OCI-LY3 (cell line): ENCODE measurements around the gene ALG6.
"Not testable (repeated sequence)": the region's sequence is repeated elsewhere in the genome, so short reads cannot be mapped to it uniquely, and the experiment has no call there.

ENCODE experiments used
- H2AFZ ChIP-seq: fragments of 200-600, 300-600 bp; shearing (Covaris generic); 2 replicates; pipeline ENCODE4 v1.6.0; 2014; ENCODE audit warnings: antibody characterized with exemption, low read depth, low read length
- H3K27ac ChIP-seq: fragments of 200-600, 300-600 bp; sonication (generic); 2 replicates; pipeline ENCODE4 v1.5.1; 2014; ENCODE audit warnings: mild to moderate bottlenecking, low read length, moderate library complexity, mixed read lengths
- H3K27me3 ChIP-seq: fragments of 200-600, 300-600 bp; sonication (generic); 2 replicates; pipeline ENCODE4 v1.6.1; 2014; ENCODE audit warnings: low read depth, low read length, mixed read lengths
- H3K36me3 ChIP-seq: fragments of 200-600, 300-600 bp; sonication (generic); replicated peaks from 2 replicates; pipeline ENCODE3; 2014; ENCODE audit warnings: low read depth, low read length, mixed read lengths
- H3K4me1 ChIP-seq: fragments of 300-600, 200-600 bp; sonication (generic); 2 replicates; pipeline ENCODE4 v1.6.1; 2014; ENCODE audit warnings: low read length, mixed read lengths
- H3K4me2 ChIP-seq: fragments of 200-600, 300-600 bp; sonication (generic); 2 replicates; pipeline ENCODE4 v1.6.1; 2014; ENCODE audit warnings: low read length, mixed read lengths
- H3K4me3 ChIP-seq: fragments of 300-600, 200-600 bp; sonication (generic); 2 replicates; pipeline ENCODE4 v1.5.1; 2014; ENCODE audit warnings: antibody characterized with exemption, mild to moderate bottlenecking, low read length, moderate library complexity
- H3K79me2 ChIP-seq: fragments of 300-600, 200-600 bp; shearing (Covaris generic); 2 replicates; pipeline ENCODE4 v1.6.1; 2014; ENCODE audit warnings: mild to moderate bottlenecking, low read length, mixed read lengths
- H3K9ac ChIP-seq: fragments of 300-600, 200-600 bp; shearing (Covaris generic); 2 replicates; pipeline ENCODE4 v1.6.0; 2014; ENCODE audit warnings: mild to moderate bottlenecking, low read length, moderate library complexity
- H3K9me3 ChIP-seq: fragments of 200-600, 300-600 bp; shearing (Covaris generic); 2 replicates; pipeline ENCODE4 v1.6.1; 2014; ENCODE audit warnings: low read length, mixed read lengths; ENCODE audit not compliant: insufficient read depth
- H4K20me1 ChIP-seq: fragments of 200-600, 300-600 bp; sonication (generic); 2 replicates; pipeline ENCODE4 v1.6.1; 2016; ENCODE audit warnings: low read length, mixed read lengths; ENCODE audit not compliant: insufficient read depth
- CTCF ChIP-seq: fragments of 200-600, 300-600 bp; sonication (generic); IDR thresholded peaks from 2 replicates; pipeline ENCODE4 v1.5.1; 2014; ENCODE audit warnings: antibody characterized with exemption, low read length, low read depth
- EZH2phosphoT487 ChIP-seq: fragments of 200-600 bp; shearing (Covaris generic); IDR thresholded peaks from 2 replicates; pipeline ENCODE4 v1.6.1; 2018; ENCODE audit warnings: antibody characterized with exemption, mixed run types, low read depth

The ALG6 gene

GRCh38 chr1:63352736-63353135 is 14.7 kb upstream of the ALG6 start:
- H3K79me2 ChIP-seq: no peaks in the 10 kb centered on the region
- H3K36me3 ChIP-seq: no peaks in the 10 kb centered on the region
- H3K27ac ChIP-seq: no peak overlapping the region
- H2AFZ ChIP-seq: no peak overlapping the region
- H3K27me3 ChIP-seq: peaks cover 20% of the 10 kb centered on the region; the same call in 1 of the 2 replicates
- H3K9ac ChIP-seq: no peak overlapping the region
- TF ChIP-seq CTCF (no peak), EZH2phosphoT487 (no peak)
- H3K9me3 ChIP-seq: no peaks in the 10 kb centered on the region
- no peaks in the 10 kb centered on the region for H3K4me1 ChIP-seq
- no peaks in the 10 kb centered on the region for H4K20me1 ChIP-seq
- H3K4me3 ChIP-seq: no peak overlapping the region
- H3K4me2 ChIP-seq: no peak overlapping the region

- H3K4me1 ChIP-seq, H3K4me2 ChIP-seq, H3K9me3 ChIP-seq, H4K20me1 ChIP-seq, H2AFZ ChIP-seq, H3K4me3 ChIP-seq, H3K27ac ChIP-seq, H3K79me2 ChIP-seq, H3K9ac ChIP-seq, H3K36me3 ChIP-seq: not testable (repeated sequence)
- peaks cover 20% of the 10 kb centered on the region; the same call in 1 of the 2 replicates for H3K27me3 ChIP-seq
Measured at GRCh38 chr1:63356234-63356633, 11.2 kb upstream of the ALG6 start.

- Histone ChIP-seq H3K79me2 (no peaks in the 10 kb centered on the region), H3K4me1 (no peaks in the 10 kb centered on the region), H3K9ac (no peak overlapping the region), H3K9me3 (no peaks in the 10 kb centered on the region), H3K4me2 (no peak overlapping the region), H3K36me3 (no peaks in the 10 kb centered on the region), H2AFZ (no peak overlapping the region), H3K27ac (no peak overlapping the region), H3K4me3 (no peak overlapping the region), H3K27me3 (peaks cover 6% of the 10 kb centered on the region; the same call in 1 of the 2 replicates), H4K20me1 (no peaks in the 10 kb centered on the region)
- TF ChIP-seq CTCF (no peak), EZH2phosphoT487 (no peak)
Measured at GRCh38 chr1:63359561-63359960, 7.9 kb upstream of the ALG6 start.

- Histone ChIP-seq H3K27ac (no peak overlapping the region), H2AFZ (no peak overlapping the region), H3K4me1 (peaks cover 5% of the 10 kb centered on the region), H3K4me3 (no peak overlapping the region), H3K9me3 (no peaks in the 10 kb centered on the region), H3K27me3 (no peaks in the 10 kb centered on the region), H3K4me2 (no peak overlapping the region), H3K79me2 (no peaks in the 10 kb centered on the region), H3K9ac (no peak overlapping the region), H4K20me1 (no peaks in the 10 kb centered on the region), H3K36me3 (no peaks in the 10 kb centered on the region)
- no peak for TF ChIP-seq CTCF
- TF ChIP-seq EZH2phosphoT487: no peak
Measured at GRCh38 chr1:63362073-63362472, 5.4 kb upstream of the ALG6 start.

- H3K27ac ChIP-seq: no peak overlapping the region
- no peaks in the 10 kb centered on the region for H3K36me3 ChIP-seq
- no peaks in the 10 kb centered on the region for H4K20me1 ChIP-seq
- no peak overlapping the region for H2AFZ ChIP-seq
- no peaks in the 10 kb centered on the region; the same call in 1 of the 2 replicates for H3K79me2 ChIP-seq
- H3K9ac ChIP-seq: no peak overlapping the region
- no peak overlapping the region for H3K4me2 ChIP-seq
- H3K9me3 ChIP-seq: no peaks in the 10 kb centered on the region
- H3K4me1 ChIP-seq: peaks cover 5% of the 10 kb centered on the region
- TF ChIP-seq CTCF (no peak), EZH2phosphoT487 (no peak)
- no peaks in the 10 kb centered on the region for H3K27me3 ChIP-seq
- H3K4me3 ChIP-seq: no peak overlapping the region
Measured at GRCh38 chr1:63362578-63362977, 4.8 kb upstream of the ALG6 start.
